OCI-LY3 (cell line): ENCODE results near the gene RCAN2.

ENCODE experiments used
- H2AFZ ChIP-seq: fragments of 200-600, 300-600 bp; shearing (Covaris generic); 2 replicates; pipeline ENCODE4 v1.6.0; 2014; ENCODE audit warnings: antibody characterized with exemption, low read depth, low read length
- H3K27ac ChIP-seq: fragments of 200-600, 300-600 bp; sonication (generic); 2 replicates; pipeline ENCODE4 v1.5.1; 2014; ENCODE audit warnings: mild to moderate bottlenecking, low read length, moderate library complexity, mixed read lengths
- H3K27me3 ChIP-seq: fragments of 200-600, 300-600 bp; sonication (generic); 2 replicates; pipeline ENCODE4 v1.6.1; 2014; ENCODE audit warnings: low read depth, low read length, mixed read lengths
- H3K36me3 ChIP-seq: fragments of 200-600, 300-600 bp; sonication (generic); replicated peaks from 2 replicates; pipeline ENCODE3; 2014; ENCODE audit warnings: low read depth, low read length, mixed read lengths
- H3K4me1 ChIP-seq: fragments of 300-600, 200-600 bp; sonication (generic); 2 replicates; pipeline ENCODE4 v1.6.1; 2014; ENCODE audit warnings: low read length, mixed read lengths
- H3K4me2 ChIP-seq: fragments of 200-600, 300-600 bp; sonication (generic); 2 replicates; pipeline ENCODE4 v1.6.1; 2014; ENCODE audit warnings: low read length, mixed read lengths
- H3K4me3 ChIP-seq: fragments of 300-600, 200-600 bp; sonication (generic); 2 replicates; pipeline ENCODE4 v1.5.1; 2014; ENCODE audit warnings: antibody characterized with exemption, mild to moderate bottlenecking, low read length, moderate library complexity
- H3K79me2 ChIP-seq: fragments of 300-600, 200-600 bp; shearing (Covaris generic); 2 replicates; pipeline ENCODE4 v1.6.1; 2014; ENCODE audit warnings: mild to moderate bottlenecking, low read length, mixed read lengths
- H3K9ac ChIP-seq: fragments of 300-600, 200-600 bp; shearing (Covaris generic); 2 replicates; pipeline ENCODE4 v1.6.0; 2014; ENCODE audit warnings: mild to moderate bottlenecking, low read length, moderate library complexity
- H3K9me3 ChIP-seq: fragments of 200-600, 300-600 bp; shearing (Covaris generic); 2 replicates; pipeline ENCODE4 v1.6.1; 2014; ENCODE audit warnings: low read length, mixed read lengths; ENCODE audit not compliant: insufficient read depth
- H4K20me1 ChIP-seq: fragments of 200-600, 300-600 bp; sonication (generic); 2 replicates; pipeline ENCODE4 v1.6.1; 2016; ENCODE audit warnings: low read length, mixed read lengths; ENCODE audit not compliant: insufficient read depth
- EZH2phosphoT487 ChIP-seq: fragments of 200-600 bp; shearing (Covaris generic); IDR thresholded peaks from 2 replicates; pipeline ENCODE4 v1.6.1; 2018; ENCODE audit warnings: antibody characterized with exemption, mixed run types, low read depth
- TF ChIP-seq, protein P1 (sequence below): fragments of 200-600, 300-600 bp; sonication (generic); IDR thresholded peaks from 2 replicates; pipeline ENCODE4 v1.5.1; 2014; ENCODE audit warnings: antibody characterized with exemption, low read length, low read depth

Gene RCAN2

DNA sequence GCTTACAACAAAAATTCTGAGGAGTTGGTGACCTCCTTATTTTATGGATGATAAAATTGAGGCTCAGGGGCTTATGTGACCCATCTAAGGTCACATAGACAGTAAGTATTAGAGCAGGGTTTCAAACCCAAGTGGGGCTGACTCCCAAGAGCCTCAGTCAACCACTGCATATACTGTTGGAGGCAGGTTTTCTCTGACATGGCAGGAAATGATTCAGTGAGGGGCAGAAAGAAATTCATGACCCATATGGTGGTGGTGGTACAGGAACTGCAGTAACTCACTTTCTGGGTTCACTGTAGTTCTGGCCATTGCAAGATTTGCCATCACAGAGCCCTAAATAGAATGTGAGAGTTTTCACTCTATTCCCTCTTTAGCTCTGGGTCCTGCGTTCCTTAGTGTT, 188.4 kb downstream of the RCAN2 start:
- H3K36me3 ChIP-seq = no peaks in the 10 kb centered on the region
- H3K27ac ChIP-seq = no peak overlapping the region
- no peaks in the 10 kb centered on the region for H3K9me3 ChIP-seq
- H3K4me3 ChIP-seq = no peak overlapping the region
- no peak overlapping the region for H3K4me2 ChIP-seq
- H3K79me2 ChIP-seq = no peaks in the 10 kb centered on the region
- no peak overlapping the region for H2AFZ ChIP-seq
- no peak overlapping the region for H3K9ac ChIP-seq
- TF ChIP-seq EZH2phosphoT487 = no peak
- TF ChIP-seq, protein P1, sequence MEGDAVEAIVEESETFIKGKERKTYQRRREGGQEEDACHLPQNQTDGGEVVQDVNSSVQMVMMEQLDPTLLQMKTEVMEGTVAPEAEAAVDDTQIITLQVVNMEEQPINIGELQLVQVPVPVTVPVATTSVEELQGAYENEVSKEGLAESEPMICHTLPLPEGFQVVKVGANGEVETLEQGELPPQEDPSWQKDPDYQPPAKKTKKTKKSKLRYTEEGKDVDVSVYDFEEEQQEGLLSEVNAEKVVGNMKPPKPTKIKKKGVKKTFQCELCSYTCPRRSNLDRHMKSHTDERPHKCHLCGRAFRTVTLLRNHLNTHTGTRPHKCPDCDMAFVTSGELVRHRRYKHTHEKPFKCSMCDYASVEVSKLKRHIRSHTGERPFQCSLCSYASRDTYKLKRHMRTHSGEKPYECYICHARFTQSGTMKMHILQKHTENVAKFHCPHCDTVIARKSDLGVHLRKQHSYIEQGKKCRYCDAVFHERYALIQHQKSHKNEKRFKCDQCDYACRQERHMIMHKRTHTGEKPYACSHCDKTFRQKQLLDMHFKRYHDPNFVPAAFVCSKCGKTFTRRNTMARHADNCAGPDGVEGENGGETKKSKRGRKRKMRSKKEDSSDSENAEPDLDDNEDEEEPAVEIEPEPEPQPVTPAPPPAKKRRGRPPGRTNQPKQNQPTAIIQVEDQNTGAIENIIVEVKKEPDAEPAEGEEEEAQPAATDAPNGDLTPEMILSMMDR = no peak
- H4K20me1 ChIP-seq = no peaks in the 10 kb centered on the region
- 0 out of 2 replicates have a peak, but pooled peaks cover 6% of the 10 kb centered on the region for H3K27me3 ChIP-seq
- H3K4me1 ChIP-seq = peaks cover 4% of the 10 kb centered on the region

DNA sequence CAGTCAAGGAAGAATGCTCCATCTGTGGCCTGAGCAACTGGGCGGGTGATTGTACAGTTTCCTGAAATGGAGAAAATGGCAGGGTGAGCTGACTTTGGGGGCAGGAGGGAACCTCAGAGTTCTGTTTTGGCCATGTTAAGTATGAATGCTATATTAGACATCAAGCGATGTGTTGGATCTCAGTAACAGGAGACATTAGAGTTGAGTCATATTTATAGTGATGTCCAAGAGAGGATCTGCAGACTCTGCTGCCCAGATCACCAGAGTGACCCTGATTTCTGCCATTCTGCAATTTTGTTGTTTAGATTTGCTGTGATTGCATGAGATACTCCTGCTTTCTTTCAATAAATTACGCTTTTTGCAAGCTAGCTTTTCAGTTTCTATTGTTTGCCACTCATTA, 189.1 kb downstream of the RCAN2 start:
- Histone ChIP-seq H3K79me2 (no peaks in the 10 kb centered on the region), H3K4me2 (no peak overlapping the region), H3K4me3 (no peak overlapping the region), H3K27me3 (0 out of 2 replicates have a peak, but pooled peaks cover 6% of the 10 kb centered on the region), H3K36me3 (no peaks in the 10 kb centered on the region), H3K27ac (no peak overlapping the region), H3K4me1 (peaks cover 11% of the 10 kb centered on the region), H3K9me3 (no peaks in the 10 kb centered on the region), H3K9ac (no peak overlapping the region), H4K20me1 (no peaks in the 10 kb centered on the region), H2AFZ (no peak overlapping the region)
- TF ChIP-seq EZH2phosphoT487 = no peak
- TF ChIP-seq, protein P1 = no peak

- peaks cover 17% of the 10 kb centered on the region for H3K4me1 ChIP-seq
- TF ChIP-seq, protein P1 = no peak
- TF ChIP-seq EZH2phosphoT487 = no peak
- H3K36me3 ChIP-seq = no peaks in the 10 kb centered on the region
- no peaks in the 10 kb centered on the region for H3K79me2 ChIP-seq
- H2AFZ ChIP-seq = no peak overlapping the region
- H3K4me2 ChIP-seq = no peak overlapping the region
- no peaks in the 10 kb centered on the region for H3K9me3 ChIP-seq
- peaks cover 16% of the 10 kb centered on the region; the same call in 1 of the 2 replicates for H3K27me3 ChIP-seq
- H3K9ac ChIP-seq = no peak overlapping the region
- no peaks in the 10 kb centered on the region for H4K20me1 ChIP-seq
- H3K27ac ChIP-seq = no peak overlapping the region
- H3K4me3 ChIP-seq = no peak overlapping the region
Observed at GRCh38 chr6:46299253-46299652, 192.0 kb downstream of the RCAN2 start.

DNA sequence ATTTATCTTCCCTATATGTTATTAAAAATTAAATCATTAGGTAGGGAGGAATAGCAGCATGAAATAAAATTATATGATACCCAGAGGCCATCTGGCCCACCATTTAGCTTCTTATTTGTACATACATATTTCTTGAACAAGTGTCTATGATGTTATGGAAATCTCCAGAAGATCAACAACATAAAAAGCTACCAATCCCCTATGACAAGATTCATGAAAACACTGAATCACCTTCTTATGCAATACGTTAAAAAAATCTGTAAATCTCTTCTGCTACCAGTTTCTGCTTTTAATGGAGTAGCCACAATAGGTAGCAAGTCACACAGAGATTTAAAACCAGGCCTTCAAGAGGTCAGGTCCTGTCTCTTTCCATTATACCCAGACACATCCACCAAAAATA, 194.7 kb downstream of the RCAN2 start:
- peaks cover 16% of the 10 kb centered on the region; the same call in 1 of the 2 replicates for H3K27me3 ChIP-seq
- H3K36me3 ChIP-seq = no peaks in the 10 kb centered on the region
- no peaks in the 10 kb centered on the region for H4K20me1 ChIP-seq
- H2AFZ ChIP-seq = no peak overlapping the region
- H3K9ac ChIP-seq = no peak overlapping the region
- H3K4me3 ChIP-seq = no peak overlapping the region
- H3K4me1 ChIP-seq = peaks cover 35% of the 10 kb centered on the region
- no peaks in the 10 kb centered on the region for H3K79me2 ChIP-seq
- TF ChIP-seq, protein P1 = no peak
- no peak for TF ChIP-seq EZH2phosphoT487
- no peak overlapping the region for H3K4me2 ChIP-seq
- no peaks in the 10 kb centered on the region for H3K9me3 ChIP-seq
- H3K27ac ChIP-seq = no peak overlapping the region
